Measurements from ENCODE around the gene MTNR1B. TPM values are rescaled to one million over a fixed set of nuclear protein-coding genes. Genes with fewer than 3 reads are reported as not detected.

The MTNR1B gene
- total and polyA plus RNA-seq, 9 donors, result not detected

- Histone ChIP-seq H3K9me3 (no peaks in the 10 kb centered on the region), H3K27ac (no peak overlapping the region), H3K27me3 (no peaks in the 10 kb centered on the region), H3K36me3 (no peaks in the 10 kb centered on the region), H3K4me1 (ENCODE audit: insufficient read depth) (no peaks in the 10 kb centered on the region), H3K4me3 (no peak overlapping the region)
- intact Hi-C loops (cut with DNase I), result no loop called here
- WGBS, 3 donors, result 56 to 86% (median 63%) methylated on average over 1 of the region's 1 CpG
- DNase-seq, result no peak
- no peak for TF ChIP-seq EP300 (IDR thresholded peaks at IDR 0.05)
- TF ChIP-seq POLR2A (IDR thresholded peaks at IDR 0.05), result no peak
- no peak for TF ChIP-seq CTCF (IDR thresholded peaks at IDR 0.05)
Observed at GRCh38 chr11:93013646-93014045, 44.2 kb downstream of the MTNR1B start.

GRCh38 chr11:93016595-93016994, 47.1 kb downstream of the MTNR1B start:
- no peak for DNase-seq
- Histone ChIP-seq H3K27ac (no peak overlapping the region), H3K4me1 (ENCODE audit: insufficient read depth) (no peaks in the 10 kb centered on the region), H3K27me3 (no peaks in the 10 kb centered on the region), H3K9me3 (no peaks in the 10 kb centered on the region), H3K4me3 (no peak overlapping the region), H3K36me3 (no peaks in the 10 kb centered on the region)
- TF ChIP-seq CTCF (IDR thresholded peaks at IDR 0.05), result no peak
- no peak for TF ChIP-seq POLR2A (IDR thresholded peaks at IDR 0.05)
- TF ChIP-seq EP300 (IDR thresholded peaks at IDR 0.05), result no peak
- intact Hi-C loops (cut with DNase I), result no loop called here
- WGBS, 3 donors, result 89 to 95% (median 90%) methylated on average over 1 of the region's 1 CpG

- no peak overlapping the region for H3K4me3 ChIP-seq
- no peak overlapping the region for H3K27ac ChIP-seq
- H3K4me1 ChIP-seq (ENCODE audit: insufficient read depth), result no peaks in the 10 kb centered on the region
- H3K36me3 ChIP-seq, result no peaks in the 10 kb centered on the region
- WGBS, 3 donors, result 68 to 75% (median 70%) methylated on average over 9 of the region's 9 CpGs
- H3K27me3 ChIP-seq, result no peaks in the 10 kb centered on the region
- no peak for DNase-seq
- TF ChIP-seq CTCF (IDR thresholded peaks at IDR 0.05) (no peak), POLR2A (IDR thresholded peaks at IDR 0.05) (no peak), EP300 (IDR thresholded peaks at IDR 0.05) (no peak)
- intact Hi-C loops (cut with DNase I), result no loop called here
- H3K9me3 ChIP-seq, result no peaks in the 10 kb centered on the region
Observed at GRCh38 chr11:93017821-93018690, 48.6 kb downstream of the MTNR1B start.

GRCh38 chr11:93020248-93021046, 51.0 kb downstream of the MTNR1B start:
- no peak for TF ChIP-seq CTCF (IDR thresholded peaks at IDR 0.05)
- TF ChIP-seq POLR2A (IDR thresholded peaks at IDR 0.05), result no peak
- TF ChIP-seq EP300 (IDR thresholded peaks at IDR 0.05), result no peak
- H3K9me3 ChIP-seq, result no peaks in the 10 kb centered on the region
- intact Hi-C loops (cut with DNase I), result loop anchor here in 1 of 4 donors (10.0 kb wide), 1 partner anchor 56 kb away; the partner anchor contains the start of gene MTNR1B
- H3K36me3 ChIP-seq, result no peaks in the 10 kb centered on the region
- no peaks in the 10 kb centered on the region for H3K4me1 ChIP-seq (ENCODE audit: insufficient read depth)
- DNase-seq, result no peak
- whole genome bisulfite sequencing, 3 donors, result 18 to 21% (median 20%) methylated on average over 5 of the region's 5 CpGs
- no peaks in the 10 kb centered on the region for H3K27me3 ChIP-seq
- no peak overlapping the region for H3K27ac ChIP-seq
- H3K4me3 ChIP-seq, result no peak overlapping the region

Measured in ovary (tissue), 9 donors.